Epithelial cell of prostate (primary cell): ENCODE data around the gene RHOF.

ENCODE experiments used
- DNase-seq: peaks from one replicate; pipeline ENCODE4 v3.0.0-alpha.2; 2011; ENCODE audit warnings: low read depth, low spot score
- H3K27ac ChIP-seq: fragments of 450-650 bp; 2 replicates; pipeline ENCODE4 v1.5.1; 2017; ENCODE audit warnings: mild to moderate bottlenecking

RHOF gene

GRCh38 chr12:121820056-121820455, 26.6 kb upstream of the RHOF start:
- no peak overlapping the region for H3K27ac ChIP-seq
- DNase-seq: no peak

DNA sequence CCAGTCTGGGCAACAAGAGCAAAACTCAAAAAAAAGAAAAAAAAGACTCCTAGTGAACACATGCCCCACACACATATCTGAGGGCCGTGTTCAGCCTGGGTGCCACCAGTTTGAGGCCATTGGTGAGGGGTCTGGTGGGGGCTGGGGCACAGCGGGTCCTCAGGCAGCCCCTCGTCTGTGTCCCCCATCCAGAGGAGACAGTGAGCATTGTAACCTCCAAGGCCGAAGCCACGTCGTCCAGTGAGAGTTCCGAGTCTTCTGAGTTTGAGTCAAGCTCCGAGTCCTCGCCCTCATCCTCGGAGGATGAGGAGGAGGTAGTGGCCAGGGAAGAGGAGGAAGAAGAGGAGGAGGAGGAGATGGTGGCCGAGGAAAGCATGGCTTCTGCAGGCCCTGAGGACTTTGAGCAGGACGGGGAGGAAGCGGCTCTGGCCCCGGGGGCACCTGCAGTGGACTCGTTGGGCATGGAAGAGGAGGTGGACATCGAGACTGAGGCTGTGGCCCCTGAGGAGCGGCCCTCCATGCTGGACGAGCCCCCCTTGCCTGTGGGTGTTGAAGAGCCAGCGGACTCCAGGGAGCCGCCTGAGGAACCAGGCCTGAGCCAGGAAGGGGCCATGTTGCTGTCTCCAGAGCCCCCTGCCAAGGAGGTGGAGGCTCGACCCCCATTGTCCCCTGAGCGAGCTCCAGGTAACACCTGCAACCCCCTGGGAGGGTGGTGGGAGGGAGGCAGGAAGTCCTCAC, 25.9 kb upstream of the RHOF start:
- DNase-seq: no peak
- H3K27ac ChIP-seq: no peak overlapping the region

GRCh38 chr12:121817648-121818043, 24.2 kb upstream of the RHOF start:
- DNase-seq: no peak
- H3K27ac ChIP-seq: no peak overlapping the region

GRCh38 chr12:121816925-121817647, 23.6 kb upstream of the RHOF start:
- no peak overlapping the region for H3K27ac ChIP-seq
- DNase-seq: no peak

DNA sequence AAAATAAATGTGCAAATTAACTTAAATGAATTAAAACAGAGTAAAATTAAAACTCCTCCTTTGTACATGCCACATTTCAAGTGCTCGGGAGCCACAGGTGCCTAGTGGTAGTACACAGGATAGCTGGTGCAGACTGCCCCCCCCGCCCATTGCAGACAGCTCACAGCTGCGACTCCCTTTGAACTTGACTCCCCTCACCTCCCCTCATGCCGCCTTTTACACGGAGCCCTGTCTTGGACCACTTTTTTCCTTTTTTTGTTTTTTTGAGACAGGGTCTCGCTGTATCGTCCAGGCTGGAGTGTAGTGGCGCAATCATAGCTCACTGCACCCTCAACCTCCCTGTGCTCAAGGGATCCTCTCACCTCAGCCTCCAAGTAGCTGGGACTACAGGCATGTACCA, 21.8 kb upstream of the RHOF start:
- H3K27ac ChIP-seq: no peak overlapping the region
- DNase-seq: no peak

GRCh38 chr12:121814429-121815119, 21.1 kb upstream of the RHOF start:
- no peak overlapping the region for H3K27ac ChIP-seq
- DNase-seq: no peak

- no peak for DNase-seq
- H3K27ac ChIP-seq: peak overlapping the region; percentile 41
Observed at GRCh38 chr12:121813951-121814350, 20.5 kb upstream of the RHOF start.

- no peak for DNase-seq
- peak overlapping the region; percentile 41 for H3K27ac ChIP-seq
Observed at GRCh38 chr12:121812921-121813896, 19.7 kb upstream of the RHOF start.

- DNase-seq: no peak
- peak overlapping the region; percentile 41 for H3K27ac ChIP-seq
Observed at GRCh38 chr12:121812320-121812871, 18.9 kb upstream of the RHOF start.

DNA sequence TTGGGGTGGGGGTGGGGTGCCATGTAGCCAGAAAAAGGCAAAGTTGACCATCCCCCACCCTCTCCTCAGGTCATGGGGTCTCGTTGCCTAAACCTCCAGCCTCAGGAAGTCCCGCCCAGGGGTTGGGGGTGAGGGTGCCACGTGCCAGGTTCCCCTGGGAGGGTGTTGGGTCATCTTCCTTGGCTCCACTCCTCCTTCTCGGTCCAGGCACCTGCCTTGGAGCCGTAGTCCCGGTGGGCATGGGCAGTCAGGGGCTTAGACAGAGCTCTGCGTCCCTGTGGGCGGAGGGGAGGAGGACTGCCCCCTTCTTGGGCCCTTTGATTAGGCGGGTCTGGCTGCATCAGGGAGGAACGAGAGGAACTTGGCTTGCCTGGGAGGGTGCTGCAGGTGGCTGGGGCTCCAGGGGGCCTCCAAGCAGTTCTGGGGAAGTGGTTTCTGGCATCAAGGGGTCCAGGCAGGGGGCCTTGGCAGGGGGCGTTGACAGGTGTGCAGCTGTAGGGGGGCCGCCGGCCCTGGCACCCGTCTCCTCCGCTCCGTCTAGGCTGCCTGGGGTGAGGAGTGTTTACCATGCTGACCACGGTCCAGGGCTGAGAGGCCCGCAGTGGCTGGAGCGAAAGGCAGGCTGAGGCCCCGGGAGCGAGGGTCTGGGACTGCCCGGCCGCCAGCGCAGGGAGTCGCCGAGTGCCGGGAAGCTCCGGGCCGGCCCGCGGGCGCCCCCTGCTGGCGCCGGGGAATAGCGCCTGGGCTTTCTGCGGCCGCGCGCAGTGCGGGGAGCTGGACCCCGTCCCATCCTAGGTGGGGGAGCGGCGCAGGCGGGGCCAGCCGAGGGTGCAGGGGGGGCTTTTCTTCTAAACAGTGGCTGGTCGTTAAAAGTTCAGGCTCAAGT, 18.2 kb upstream of the RHOF start:
- peak overlapping the region; percentile 41 for H3K27ac ChIP-seq
- no peak for DNase-seq

DNA sequence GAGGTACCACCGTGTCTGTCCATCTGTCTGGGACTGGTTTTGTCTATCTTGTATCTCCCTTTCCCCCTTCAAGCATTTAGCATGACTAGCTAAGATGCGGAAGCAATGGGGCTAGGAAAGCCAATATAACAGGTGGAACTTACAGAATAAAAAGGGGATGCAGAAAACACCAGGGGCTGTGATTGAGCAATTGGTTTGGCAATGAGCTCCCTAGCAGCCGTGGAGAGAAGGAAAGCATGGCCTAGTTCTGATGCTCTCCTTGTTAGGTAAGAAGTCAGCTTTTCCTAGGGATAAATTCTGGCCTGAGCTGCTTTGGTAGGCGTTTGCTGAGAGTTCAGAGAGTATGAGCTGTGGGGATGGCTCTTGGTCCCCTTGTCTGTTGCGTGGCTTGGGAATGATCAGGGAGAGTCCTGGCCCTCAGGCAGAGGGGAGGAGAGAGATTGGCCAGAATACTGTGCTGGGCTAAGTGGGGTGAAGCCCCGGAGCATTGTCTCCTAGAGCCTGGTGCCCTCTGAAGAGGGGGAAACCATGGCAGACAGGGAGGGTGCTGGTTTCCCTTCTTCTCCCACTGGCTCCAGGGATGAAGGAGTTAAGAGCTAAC, 17.4 kb upstream of the RHOF start:
- no peak overlapping the region for H3K27ac ChIP-seq

GRCh38 chr12:121810234-121810817, 16.8 kb upstream of the RHOF start:
- no peak for DNase-seq
- no peak overlapping the region for H3K27ac ChIP-seq

More for the DNA sequence above, 17.4 kb upstream of the RHOF start:
- DNase-seq: no peak

DNA sequence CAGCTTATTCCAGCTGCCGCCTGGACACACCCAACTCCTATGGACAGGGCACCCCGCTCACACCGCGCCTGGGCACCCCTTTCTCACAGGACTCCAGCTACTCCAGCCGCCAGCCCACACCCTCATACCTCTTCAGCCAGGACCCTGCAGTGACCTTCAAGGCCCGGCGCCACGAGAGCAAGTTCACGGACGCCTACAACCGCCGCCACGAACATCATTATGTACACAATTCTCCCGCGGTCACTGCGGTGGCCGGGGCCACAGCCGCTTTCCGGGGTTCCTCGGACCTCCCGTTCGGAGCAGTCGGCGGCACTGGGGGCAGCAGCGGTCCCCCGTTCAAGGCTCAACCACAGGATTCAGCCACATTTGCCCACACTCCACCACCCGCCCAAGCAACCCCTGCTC, 16.2 kb upstream of the RHOF start:
- no peak overlapping the region for H3K27ac ChIP-seq
- DNase-seq: no peak

DNA sequence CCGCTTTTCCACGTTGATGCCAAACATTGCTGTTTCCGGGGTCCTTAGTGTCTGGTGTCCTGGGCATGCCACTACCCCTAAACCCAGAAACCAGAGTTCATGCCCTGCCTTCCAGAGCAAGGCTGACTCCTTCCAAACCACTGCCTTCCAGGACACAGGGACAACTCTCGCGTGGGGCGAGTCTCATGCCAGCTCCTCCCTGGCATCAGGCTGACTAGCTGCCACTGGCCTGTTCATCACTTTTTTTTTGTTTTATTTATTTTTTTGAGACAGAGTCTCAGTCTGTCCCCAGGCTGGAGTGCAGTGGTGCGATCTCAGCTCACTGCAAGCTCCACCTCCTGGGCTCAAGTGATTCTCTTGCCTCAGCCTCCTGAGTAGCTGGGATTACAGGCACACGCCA, 15.1 kb upstream of the RHOF start:
- H3K27ac ChIP-seq: no peak overlapping the region
- no peak for DNase-seq

DNA sequence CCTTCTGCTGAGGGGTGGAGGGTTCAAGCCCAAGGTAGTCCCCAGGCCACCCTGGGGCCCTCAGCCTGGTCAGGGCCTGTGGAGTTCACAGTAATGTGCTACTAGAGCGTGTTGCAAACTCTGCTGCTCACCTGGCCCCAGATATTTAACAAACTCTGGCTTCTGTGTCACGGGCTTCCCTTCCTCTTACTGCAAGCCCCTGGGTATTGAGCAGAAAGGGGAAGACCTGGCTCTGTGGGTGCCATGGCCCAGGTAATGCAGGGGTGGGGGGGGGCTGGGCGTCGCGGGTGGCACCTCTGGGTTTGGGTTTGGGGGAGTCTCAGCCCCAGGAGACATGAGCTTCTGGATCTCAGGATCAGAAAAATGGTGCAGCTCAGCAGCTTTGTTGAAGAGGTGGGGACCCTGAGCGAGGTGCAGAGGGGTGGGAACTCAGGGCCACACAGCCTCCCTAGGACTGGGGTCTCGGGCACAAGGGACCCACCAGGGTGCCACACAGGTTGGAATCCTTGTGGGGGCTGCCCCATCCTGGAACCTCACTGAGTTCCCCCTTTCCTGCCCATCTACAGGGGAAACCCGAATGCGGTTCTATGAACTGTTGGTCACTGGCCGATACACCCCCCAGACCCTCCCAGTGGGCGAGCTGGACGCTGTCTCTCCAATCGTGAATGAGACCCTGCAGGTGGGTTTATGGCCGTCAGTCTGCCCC, 14.3 kb upstream of the RHOF start:
- H3K27ac ChIP-seq: no peak overlapping the region

GRCh38 chr12:121806546-121807423, 13.3 kb upstream of the RHOF start:
- no peak for DNase-seq

More for the DNA sequence above, 14.3 kb upstream of the RHOF start:
- DNase-seq: no peak

More at GRCh38 chr12:121806546-121807423, 13.3 kb upstream of the RHOF start:
- no peak overlapping the region for H3K27ac ChIP-seq
